Measurements from ENCODE around the gene CTNNA3. TPM values are rescaled to one million over a fixed set of nuclear protein-coding genes. Genes with fewer than 3 reads are reported as not detected.
"Not testable (repeated sequence)": the region's sequence is repeated elsewhere in the genome, so short reads cannot be mapped to it uniquely, and the experiment has no call there.

The CTNNA3 gene
- total RNA-seq, 2 donors from 2014 or later: 4.8 to 5.3 TPM

DNA sequence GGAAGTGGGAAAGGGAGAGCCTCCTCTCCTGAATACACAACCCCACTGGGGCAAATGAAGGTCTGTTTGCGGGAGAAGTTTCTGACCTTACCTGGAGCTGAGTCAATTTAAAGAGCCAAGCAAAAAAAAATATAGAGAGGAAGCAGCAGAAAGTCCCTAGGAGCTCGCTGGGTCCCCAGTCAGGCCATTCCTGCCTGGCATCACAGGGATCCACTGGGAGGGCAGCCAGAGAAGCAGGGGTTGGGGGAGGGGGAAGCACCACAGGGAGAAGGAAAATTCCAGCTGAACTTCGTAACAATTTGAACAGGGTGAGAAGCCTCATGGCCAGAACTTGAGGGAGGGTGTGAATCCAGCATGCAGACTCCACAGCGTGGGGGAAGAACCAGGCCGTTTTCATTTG lies 471.4 kb downstream of the CTNNA3 start:
- intact Hi-C loops (cut with DNase I): no loop called here
- DNase-seq (ENCODE audit: low spot score): no peak

DNA sequence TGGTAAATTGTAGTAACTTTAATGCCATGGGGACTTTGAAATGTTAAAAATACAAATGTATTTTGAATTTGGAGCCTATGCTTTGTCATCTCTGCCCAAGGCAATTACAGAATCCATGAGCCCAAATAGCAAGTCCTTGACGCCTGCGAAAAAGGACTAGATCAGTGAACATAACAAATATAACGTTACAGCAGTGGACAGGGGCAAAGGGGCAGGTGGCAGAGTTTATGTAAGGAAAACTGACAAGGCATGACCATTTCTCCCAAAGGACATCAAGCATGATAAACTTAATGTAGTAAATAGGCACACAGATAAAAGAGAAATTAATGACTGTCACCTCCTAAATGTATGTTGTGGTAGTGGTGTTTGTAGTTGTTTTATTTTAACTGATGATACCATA lies 473.1 kb downstream of the CTNNA3 start:
- no peak for DNase-seq (ENCODE audit: low spot score)
- intact Hi-C loops (cut with DNase I): no loop called here

GRCh38 chr10:67221939-67222494 lies 474.0 kb downstream of the CTNNA3 start:
- DNase-seq (ENCODE audit: low spot score): no peak
- intact Hi-C loops (cut with DNase I): no loop called here

GRCh38 chr10:67211680-67212079 lies 484.3 kb downstream of the CTNNA3 start:
- intact Hi-C loops (cut with DNase I): no loop called here
- DNase-seq (ENCODE audit: low spot score): no peak

DNA sequence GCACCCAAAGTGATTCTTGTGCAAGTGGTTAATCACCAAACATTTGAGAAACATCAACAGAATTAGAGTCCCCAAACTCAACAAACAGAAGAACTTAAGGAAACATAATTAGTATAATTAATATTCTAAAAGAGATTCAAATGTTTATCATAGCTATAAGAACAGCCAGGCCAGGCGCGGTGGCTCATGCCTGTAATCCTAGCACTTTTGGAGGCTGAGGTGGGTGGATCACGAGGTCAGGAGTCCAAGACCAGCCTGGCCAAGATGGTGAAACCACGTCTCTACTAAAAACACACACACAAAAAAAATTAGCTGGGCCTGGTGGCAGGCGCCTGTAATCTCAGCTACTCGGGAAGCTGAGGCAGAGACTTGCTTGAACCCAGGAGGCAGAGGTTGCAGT lies 488.1 kb downstream of the CTNNA3 start:
- DNase-seq (ENCODE audit: low spot score); intact Hi-C loops (cut with DNase I): not testable (repeated sequence)

DNA sequence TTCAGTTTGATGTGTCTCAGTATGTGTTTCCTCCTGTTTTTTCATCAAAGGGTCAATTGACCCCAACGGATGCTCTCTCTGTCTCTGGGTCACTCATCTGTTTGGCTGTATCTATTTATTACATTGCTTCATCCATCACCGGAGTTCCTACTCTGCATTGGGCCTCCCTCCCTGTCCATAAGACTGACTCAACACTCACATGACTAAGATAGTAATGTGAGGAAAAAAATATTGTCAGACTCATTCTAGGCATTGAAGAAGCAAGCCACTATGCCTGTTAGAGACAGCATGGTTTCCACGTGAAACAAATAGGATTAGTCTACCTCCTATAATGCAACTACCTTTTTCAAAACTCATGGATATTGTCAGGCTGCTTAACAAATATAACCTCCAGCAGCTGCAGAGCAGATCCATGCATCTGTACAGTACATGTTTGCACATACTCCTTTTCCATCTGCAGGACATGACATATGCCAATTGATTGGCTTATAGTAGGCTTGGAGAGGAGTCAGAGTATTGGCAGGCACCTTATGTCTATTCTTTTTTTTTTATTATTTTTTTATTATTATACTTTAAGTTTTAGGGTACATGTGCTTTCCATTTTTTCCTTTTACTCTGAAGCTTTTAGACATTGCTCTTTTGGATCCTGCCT lies 495.0 kb downstream of the CTNNA3 start:
- no peak for DNase-seq (ENCODE audit: low spot score)
- intact Hi-C loops (cut with DNase I): no loop called here

- intact Hi-C loops (cut with DNase I): no loop called here
- DNase-seq (ENCODE audit: low spot score): no peak
These were observed 520.6 kb downstream of the CTNNA3 start for GRCh38 chr10:67175354-67175753.

DNA sequence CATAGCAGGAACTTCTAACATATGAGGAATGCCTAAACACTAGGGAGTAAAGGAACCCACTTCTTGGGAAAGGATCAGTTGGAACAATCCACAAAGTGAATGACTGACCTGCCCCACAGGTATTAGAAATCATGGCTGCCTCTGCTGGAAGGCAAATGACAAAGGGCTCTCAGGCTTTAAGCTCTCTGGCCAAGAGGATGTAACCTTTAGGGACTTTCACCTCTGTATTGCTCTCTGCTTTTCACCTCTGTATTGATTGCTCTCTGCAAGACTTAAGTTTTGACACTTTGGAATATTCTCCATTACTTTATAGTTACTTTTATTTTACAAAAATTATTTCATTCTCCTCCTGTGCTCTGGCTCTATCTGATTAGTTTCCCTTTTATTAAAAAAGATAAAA lies 522.2 kb downstream of the CTNNA3 start:
- DNase-seq (ENCODE audit: low spot score): no peak
- intact Hi-C loops (cut with DNase I): no loop called here

DNA sequence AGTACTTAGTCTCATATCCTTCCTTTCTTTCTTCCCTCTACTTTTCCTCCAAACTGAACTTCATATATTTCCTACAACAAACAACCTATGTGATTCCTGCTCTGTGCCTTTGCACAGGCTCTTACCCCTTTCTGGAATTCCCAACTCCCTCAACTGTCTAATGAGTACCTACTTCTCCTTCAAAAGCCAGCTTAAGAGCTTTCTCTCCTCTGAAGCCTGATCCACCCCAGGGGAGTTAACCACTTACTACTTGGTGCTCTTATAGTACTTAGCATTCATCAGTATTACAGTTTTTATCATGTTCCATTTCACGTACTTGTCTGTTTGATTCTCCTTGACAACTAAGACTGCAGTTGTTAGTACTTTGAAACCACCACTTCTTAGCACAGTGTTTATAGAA lies 524.0 kb downstream of the CTNNA3 start:
- intact Hi-C loops (cut with DNase I): no loop called here
- DNase-seq (ENCODE audit: low spot score): no peak

GRCh38 chr10:67156239-67156638 lies 539.8 kb downstream of the CTNNA3 start:
- no peak for DNase-seq (ENCODE audit: low spot score)
- intact Hi-C loops (cut with DNase I): no loop called here

- DNase-seq (ENCODE audit: low spot score): no peak
- intact Hi-C loops (cut with DNase I): no loop called here
These were observed 544.5 kb downstream of the CTNNA3 start for GRCh38 chr10:67151471-67151870.

GRCh38 chr10:67144530-67144929 lies 551.5 kb downstream of the CTNNA3 start:
- intact Hi-C loops (cut with DNase I): no loop called here
- no peak for DNase-seq (ENCODE audit: low spot score)

DNA sequence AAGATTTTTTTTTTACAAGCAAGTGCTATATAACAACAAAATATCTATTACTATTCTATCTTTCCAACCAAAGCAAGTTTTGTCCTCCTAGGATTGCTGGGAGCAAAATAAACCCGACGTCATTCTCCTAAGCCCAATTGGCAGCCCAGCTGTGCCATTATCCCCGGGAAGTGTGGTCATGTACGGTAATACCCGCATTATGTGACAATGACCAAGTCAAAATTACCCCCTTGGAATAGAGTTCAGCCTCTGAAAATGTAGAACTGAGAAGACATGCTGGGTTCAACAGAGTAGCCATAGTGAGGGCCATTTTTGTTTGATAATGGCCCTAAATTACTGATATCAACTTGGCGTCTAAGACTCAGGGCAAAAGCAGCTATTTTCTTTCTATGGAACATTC lies 554.7 kb downstream of the CTNNA3 start:
- intact Hi-C loops (cut with DNase I): no loop called here
- no peak for DNase-seq (ENCODE audit: low spot score)

DNA sequence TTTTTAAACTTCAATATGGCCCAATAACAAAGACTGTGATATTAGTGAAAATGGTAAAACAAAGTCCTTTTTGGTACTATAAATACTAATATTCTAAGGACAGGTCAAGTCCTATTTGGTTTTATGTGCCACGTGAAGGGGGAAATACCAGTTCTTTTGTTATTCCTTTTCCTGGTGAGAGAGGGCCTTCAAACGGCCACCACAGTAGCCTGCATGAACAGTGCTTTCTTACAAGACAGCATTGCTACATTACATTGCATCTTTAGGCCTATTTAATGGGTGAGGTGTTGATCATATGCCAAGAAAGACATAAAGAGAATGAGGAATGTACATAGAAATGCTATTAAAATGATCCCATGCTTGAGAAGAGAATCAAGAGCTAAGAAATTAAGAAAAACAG lies 555.4 kb downstream of the CTNNA3 start:
- DNase-seq (ENCODE audit: low spot score): no peak
- intact Hi-C loops (cut with DNase I): no loop called here

DNA sequence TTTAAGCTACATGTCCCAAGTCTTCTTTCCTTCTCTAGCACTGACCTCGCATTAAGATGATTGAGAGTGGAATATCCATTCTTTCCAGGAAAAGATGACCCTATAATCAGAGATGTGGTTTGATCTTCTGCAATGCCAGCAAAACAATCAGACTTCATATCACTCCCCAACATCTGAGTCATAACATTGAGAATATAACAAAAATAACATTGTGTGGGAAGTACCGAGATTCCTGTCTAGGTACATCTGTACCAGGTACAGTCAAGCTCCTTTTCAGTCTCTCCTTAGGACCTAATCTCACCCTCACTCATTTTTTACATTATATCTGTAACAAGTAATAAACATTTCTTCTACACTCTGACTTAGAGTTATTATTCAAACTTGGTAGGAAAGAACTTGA lies 568.6 kb downstream of the CTNNA3 start:
- intact Hi-C loops (cut with DNase I): no loop called here
- DNase-seq (ENCODE audit: low spot score): no peak

DNA sequence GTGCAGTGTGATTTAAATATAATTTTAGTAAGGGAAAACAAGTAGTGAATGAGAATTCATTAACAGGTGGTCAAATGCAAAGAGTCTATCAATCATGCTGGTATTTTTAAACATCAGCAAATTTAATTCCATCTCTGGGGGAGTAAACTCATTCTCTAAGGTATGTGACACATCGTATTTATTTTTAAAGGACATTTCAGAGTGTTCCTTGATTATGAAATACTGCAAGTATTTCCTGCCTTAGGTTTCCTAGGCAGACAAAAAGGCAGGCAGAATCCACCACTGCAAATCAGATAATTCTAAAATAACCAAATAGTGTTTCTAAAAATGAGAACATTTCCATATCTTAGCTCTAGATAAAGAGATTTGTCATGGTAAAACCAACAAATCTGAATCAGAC lies 576.3 kb downstream of the CTNNA3 start:
- DNase-seq (ENCODE audit: low spot score): no peak
- intact Hi-C loops (cut with DNase I): loop anchor here in 1 of 2 donors (5.0 kb wide), 1 partner anchor 867 kb away; no protein-coding TSS in a partner anchor

- intact Hi-C loops (cut with DNase I): loop anchor here in 1 of 2 donors (5.0 kb wide), 1 partner anchor 864 kb away; no protein-coding TSS in a partner anchor
- no peak for DNase-seq (ENCODE audit: low spot score)
These were observed 580.0 kb downstream of the CTNNA3 start for GRCh38 chr10:67115972-67116371.

- no peak for DNase-seq (ENCODE audit: low spot score)
- intact Hi-C loops (cut with DNase I): loop anchor here in 1 of 2 donors (5.0 kb wide), 1 partner anchor 863 kb away; no protein-coding TSS in a partner anchor
These were observed 581.0 kb downstream of the CTNNA3 start for GRCh38 chr10:67114945-67115344.

- no peak for DNase-seq (ENCODE audit: low spot score)
- intact Hi-C loops (cut with DNase I): no loop called here
These were observed 583.2 kb downstream of the CTNNA3 start for GRCh38 chr10:67112765-67113164.

DNA sequence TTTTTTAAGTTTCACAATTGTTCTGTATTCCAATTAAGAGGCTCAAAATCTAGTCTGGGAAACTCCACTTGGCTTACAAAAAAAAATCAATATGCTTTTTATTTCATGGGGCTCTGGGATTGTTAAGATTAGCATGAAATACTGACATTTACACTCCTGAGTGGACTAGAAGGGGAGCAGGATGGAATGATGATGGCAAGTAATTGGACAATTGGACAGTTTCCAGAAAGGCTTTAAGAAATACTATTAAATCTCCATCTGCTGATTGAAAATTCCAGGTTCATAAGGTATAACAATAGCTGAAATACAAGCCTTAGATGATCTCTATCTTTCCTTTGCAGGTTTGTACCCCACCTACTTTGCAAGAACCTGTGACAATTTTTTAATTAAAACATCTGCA lies 585.7 kb downstream of the CTNNA3 start:
- DNase-seq (ENCODE audit: low spot score): no peak
- intact Hi-C loops (cut with DNase I): no loop called here

DNA sequence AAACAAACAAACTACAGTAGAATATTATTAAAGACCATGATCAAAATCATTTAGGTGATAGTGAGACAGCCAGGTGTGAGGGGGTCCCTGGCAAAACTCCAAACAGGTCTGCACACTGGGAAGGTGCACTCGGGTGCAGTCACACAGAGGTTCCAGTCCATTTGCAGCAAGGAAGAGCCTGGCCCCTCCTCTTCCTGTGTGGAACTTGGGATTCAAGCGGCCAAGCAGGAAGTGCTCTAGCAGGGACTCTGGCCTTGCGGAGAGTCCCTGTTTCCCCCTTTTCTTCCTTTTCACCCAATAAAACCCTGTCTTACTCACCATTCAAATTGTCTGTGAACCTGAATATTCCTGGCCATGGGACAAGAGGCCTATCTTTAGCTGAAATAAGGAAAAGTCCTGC lies 588.3 kb downstream of the CTNNA3 start:
- no peak for DNase-seq (ENCODE audit: low spot score)
- intact Hi-C loops (cut with DNase I): no loop called here

Data from posterior vena cava (tissue), 2 donors.